ENCODE results near the gene DOCK9. TPM values are rescaled to one million over a fixed set of nuclear protein-coding genes. Genes with fewer than 3 reads are reported as not detected.

Gene DOCK9
- total RNA-seq, 1 donor from 2014 or later, result 72.2 TPM

- DNase-seq (ENCODE audit: low spot score), result no peak
Observed at GRCh38 chr13:98998831-98999638, 21.2 kb upstream of the DOCK9 start.

- no peak for DNase-seq (ENCODE audit: low spot score)
Observed at GRCh38 chr13:98997738-98998641, 20.1 kb upstream of the DOCK9 start.

GRCh38 chr13:98997011-98997730 is 19.3 kb upstream of the DOCK9 start:
- no peak for DNase-seq (ENCODE audit: low spot score)

- no peak for DNase-seq (ENCODE audit: low spot score)
Observed at GRCh38 chr13:98996046-98996445, 18.2 kb upstream of the DOCK9 start.

GRCh38 chr13:98994896-98995295 is 17.0 kb upstream of the DOCK9 start:
- DNase-seq (ENCODE audit: low spot score), result no peak

- DNase-seq (ENCODE audit: low spot score), result no peak
Observed at GRCh38 chr13:98994080-98994479, 16.2 kb upstream of the DOCK9 start.

GRCh38 chr13:98992355-98992754 is 14.5 kb upstream of the DOCK9 start:
- DNase-seq (ENCODE audit: low spot score), result no peak

- DNase-seq (ENCODE audit: low spot score), result no peak
Observed at GRCh38 chr13:98990701-98991100, 12.8 kb upstream of the DOCK9 start.

GRCh38 chr13:98989469-98990235 is 11.8 kb upstream of the DOCK9 start:
- no peak for DNase-seq (ENCODE audit: low spot score)

- DNase-seq (ENCODE audit: low spot score), result no peak
Observed at GRCh38 chr13:98988780-98989179, 10.9 kb upstream of the DOCK9 start.

GRCh38 chr13:98988277-98988676 is 10.4 kb upstream of the DOCK9 start:
- no peak for DNase-seq (ENCODE audit: low spot score)

GRCh38 chr13:98987275-98987674 is 9.4 kb upstream of the DOCK9 start:
- DNase-seq (ENCODE audit: low spot score), result no peak

GRCh38 chr13:98986226-98986846 is 8.5 kb upstream of the DOCK9 start:
- no peak for DNase-seq (ENCODE audit: low spot score)

GRCh38 chr13:98985591-98985990 is 7.7 kb upstream of the DOCK9 start:
- DNase-seq (ENCODE audit: low spot score), result no peak

GRCh38 chr13:98984983-98985382 is 7.1 kb upstream of the DOCK9 start:
- DNase-seq (ENCODE audit: low spot score), result no peak

GRCh38 chr13:98984118-98984517 is 6.3 kb upstream of the DOCK9 start:
- DNase-seq (ENCODE audit: low spot score), result no peak

GRCh38 chr13:98983182-98983581 is 5.3 kb upstream of the DOCK9 start:
- no peak for DNase-seq (ENCODE audit: low spot score)

GRCh38 chr13:98981369-98982080 is 3.7 kb upstream of the DOCK9 start:
- DNase-seq (ENCODE audit: low spot score), result no peak

GRCh38 chr13:98979012-98979660 is 1.3 kb upstream of the DOCK9 start:
- DNase-seq (ENCODE audit: low spot score), result no peak

- no peak for DNase-seq (ENCODE audit: low spot score)
Observed at GRCh38 chr13:98978280-98978679, 416 bp upstream of the DOCK9 start.

Data from mucosa of gallbladder (tissue), 1 donor.